ENCODE results near the gene ABCA6. TPM values are rescaled to one million over a fixed set of nuclear protein-coding genes. Genes with fewer than 3 reads are reported as not detected.

The ABCA6 gene
- total and polyA plus RNA-seq, 9 of the 15 experiments (the other 6 are each of a cell fraction or from before 2014, with no cell fraction given): 0.06 to 0.73 (median 0.15) TPM

DNA sequence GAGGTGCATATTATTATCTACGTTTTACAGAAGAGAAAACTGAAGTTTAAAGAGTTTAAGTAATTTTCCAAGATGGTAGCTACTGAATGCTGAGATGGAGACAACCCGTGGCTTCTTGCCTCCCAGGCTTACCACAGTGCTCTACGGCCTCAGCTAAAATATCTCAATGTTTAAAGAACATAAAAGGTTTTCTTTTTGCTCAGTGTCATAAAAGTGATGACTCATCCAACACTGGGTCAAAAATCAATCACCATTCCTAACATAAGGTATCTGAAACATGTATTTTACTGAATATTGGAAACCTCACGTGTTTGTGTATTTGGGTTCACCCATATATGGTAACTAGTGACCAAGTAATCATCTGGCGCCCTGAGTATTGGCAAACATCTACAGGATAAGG, 99.4 kb downstream of the ABCA6 start (continued):
- TF ChIP-seq, protein P1, sequence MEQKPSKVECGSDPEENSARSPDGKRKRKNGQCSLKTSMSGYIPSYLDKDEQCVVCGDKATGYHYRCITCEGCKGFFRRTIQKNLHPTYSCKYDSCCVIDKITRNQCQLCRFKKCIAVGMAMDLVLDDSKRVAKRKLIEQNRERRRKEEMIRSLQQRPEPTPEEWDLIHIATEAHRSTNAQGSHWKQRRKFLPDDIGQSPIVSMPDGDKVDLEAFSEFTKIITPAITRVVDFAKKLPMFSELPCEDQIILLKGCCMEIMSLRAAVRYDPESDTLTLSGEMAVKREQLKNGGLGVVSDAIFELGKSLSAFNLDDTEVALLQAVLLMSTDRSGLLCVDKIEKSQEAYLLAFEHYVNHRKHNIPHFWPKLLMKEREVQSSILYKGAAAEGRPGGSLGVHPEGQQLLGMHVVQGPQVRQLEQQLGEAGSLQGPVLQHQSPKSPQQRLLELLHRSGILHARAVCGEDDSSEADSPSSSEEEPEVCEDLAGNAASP (IDR thresholded peaks at IDR 0.05): no peak
- TF ChIP-seq JUND (IDR thresholded peaks at IDR 0.05; ENCODE audit: borderline replicate concordance, low read depth, low read length) (peak; percentile 32; the same call in 1 of the 2 replicates), JUND (tag; IDR thresholded peaks at IDR 0.05; ENCODE audit: borderline replicate concordance, low read depth, low read length) (0 out of 3 replicates have a peak, but pooled peaks have one; percentile 32), NFE2L1 (tag; IDR thresholded peaks at IDR 0.05; ENCODE audit: borderline replicate concordance, low read depth) (peak; percentile 70), STAT5B (CRISPR knock-in tag; IDR thresholded peaks at IDR 0.05) (no peak), TAF1 (IDR thresholded peaks at IDR 0.05; ENCODE audit: control insufficient read depth, extremely low read depth, insufficient read depth, low read length, severe bottlenecking) (no peak), FOSL1 (tag; conservative IDR thresholded peaks at IDR 0.05) (peak; percentile 41; the same call in 1 of the 2 replicates), DEAF1 (CRISPR knock-in tag; IDR thresholded peaks at IDR 0.05) (no peak), PURB (CRISPR knock-in tag; IDR thresholded peaks at IDR 0.05; ENCODE audit: low read depth) (no peak), DPF2 (IDR thresholded peaks at IDR 0.05) (no peak), ETS1 (conservative IDR thresholded peaks at IDR 0.05; ENCODE audit: control insufficient read depth, low read depth, low read length) (no peak), TFAM (CRISPR knock-in tag; conservative IDR thresholded peaks at IDR 0.05) (no peak), ZNF764 (CRISPR knock-in tag; IDR thresholded peaks at IDR 0.05; ENCODE audit: low read depth) (no peak), EZH2 (IDR thresholded peaks at IDR 0.05; ENCODE audit: borderline replicate concordance, low read depth, low read length) (no peak), TCFL5 (CRISPR knock-in tag; conservative IDR thresholded peaks at IDR 0.05) (no peak), MTF1 (CRISPR knock-in tag; IDR thresholded peaks at IDR 0.05; ENCODE audit: borderline replicate concordance) (no peak), SREBF2 (CRISPR knock-in tag; IDR thresholded peaks at IDR 0.05) (no peak), ZBTB1 (CRISPR knock-in tag; IDR thresholded peaks at IDR 0.05; ENCODE audit: borderline replicate concordance, low read depth) (no peak), KDM5B (IDR thresholded peaks at IDR 0.05; ENCODE audit: insufficient replicate concordance, low read depth, low read length) (no peak), SMAD3 (CRISPR knock-in tag; conservative IDR thresholded peaks at IDR 0.05) (no peak)
- TF ChIP-seq, protein P2, sequence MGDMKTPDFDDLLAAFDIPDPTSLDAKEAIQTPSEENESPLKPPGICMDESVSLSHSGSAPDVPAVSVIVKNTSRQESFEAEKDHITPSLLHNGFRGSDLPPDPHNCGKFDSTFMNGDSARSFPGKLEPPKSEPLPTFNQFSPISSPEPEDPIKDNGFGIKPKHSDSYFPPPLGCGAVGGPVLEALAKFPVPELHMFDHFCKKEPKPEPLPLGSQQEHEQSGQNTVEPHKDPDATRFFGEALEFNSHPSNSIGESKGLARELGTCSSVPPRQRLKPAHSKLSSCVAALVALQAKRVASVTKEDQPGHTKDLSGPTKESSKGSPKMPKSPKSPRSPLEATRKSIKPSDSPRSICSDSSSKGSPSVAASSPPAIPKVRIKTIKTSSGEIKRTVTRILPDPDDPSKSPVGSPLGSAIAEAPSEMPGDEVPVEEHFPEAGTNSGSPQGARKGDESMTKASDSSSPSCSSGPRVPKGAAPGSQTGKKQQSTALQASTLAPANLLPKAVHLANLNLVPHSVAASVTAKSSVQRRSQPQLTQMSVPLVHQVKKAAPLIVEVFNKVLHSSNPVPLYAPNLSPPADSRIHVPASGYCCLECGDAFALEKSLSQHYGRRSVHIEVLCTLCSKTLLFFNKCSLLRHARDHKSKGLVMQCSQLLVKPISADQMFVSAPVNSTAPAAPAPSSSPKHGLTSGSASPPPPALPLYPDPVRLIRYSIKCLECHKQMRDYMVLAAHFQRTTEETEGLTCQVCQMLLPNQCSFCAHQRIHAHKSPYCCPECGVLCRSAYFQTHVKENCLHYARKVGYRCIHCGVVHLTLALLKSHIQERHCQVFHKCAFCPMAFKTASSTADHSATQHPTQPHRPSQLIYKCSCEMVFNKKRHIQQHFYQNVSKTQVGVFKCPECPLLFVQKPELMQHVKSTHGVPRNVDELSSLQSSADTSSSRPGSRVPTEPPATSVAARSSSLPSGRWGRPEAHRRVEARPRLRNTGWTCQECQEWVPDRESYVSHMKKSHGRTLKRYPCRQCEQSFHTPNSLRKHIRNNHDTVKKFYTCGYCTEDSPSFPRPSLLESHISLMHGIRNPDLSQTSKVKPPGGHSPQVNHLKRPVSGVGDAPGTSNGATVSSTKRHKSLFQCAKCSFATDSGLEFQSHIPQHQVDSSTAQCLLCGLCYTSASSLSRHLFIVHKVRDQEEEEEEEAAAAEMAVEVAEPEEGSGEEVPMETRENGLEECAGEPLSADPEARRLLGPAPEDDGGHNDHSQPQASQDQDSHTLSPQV (IDR thresholded peaks at IDR 0.05): no peak

Measured in K562 (cell line).